IPS-15b (cell line): ENCODE data around the gene TMEM63B.

Experiments
- H3K27me3 ChIP-seq: one replicate; pipeline ENCODE4 v1.6.1; 2013; ENCODE audit warnings: low read length; ENCODE audit not compliant: control insufficient read depth, insufficient read depth
- H3K36me3 ChIP-seq: one replicate; pipeline ENCODE4 v1.6.1; 2013; ENCODE audit warnings: low read length; ENCODE audit not compliant: control insufficient read depth, insufficient read depth
- H3K4me1 ChIP-seq: one replicate; pipeline ENCODE4 v1.6.1; 2013; ENCODE audit warnings: mild to moderate bottlenecking, low read length; ENCODE audit not compliant: control insufficient read depth, insufficient read depth
- H3K4me3 ChIP-seq: one replicate; pipeline ENCODE4 v1.5.1; 2013; ENCODE audit warnings: low read depth, low read length
- H3K9ac ChIP-seq: one replicate; pipeline ENCODE4 v1.6.1; 2013; ENCODE audit warnings: low read depth, mild to moderate bottlenecking, low read length
- H3K9me3 ChIP-seq: one replicate; pipeline ENCODE4 v1.6.1; 2013; ENCODE audit warnings: mild to moderate bottlenecking, low read length; ENCODE audit not compliant: control insufficient read depth, insufficient read depth

TMEM63B gene

DNA sequence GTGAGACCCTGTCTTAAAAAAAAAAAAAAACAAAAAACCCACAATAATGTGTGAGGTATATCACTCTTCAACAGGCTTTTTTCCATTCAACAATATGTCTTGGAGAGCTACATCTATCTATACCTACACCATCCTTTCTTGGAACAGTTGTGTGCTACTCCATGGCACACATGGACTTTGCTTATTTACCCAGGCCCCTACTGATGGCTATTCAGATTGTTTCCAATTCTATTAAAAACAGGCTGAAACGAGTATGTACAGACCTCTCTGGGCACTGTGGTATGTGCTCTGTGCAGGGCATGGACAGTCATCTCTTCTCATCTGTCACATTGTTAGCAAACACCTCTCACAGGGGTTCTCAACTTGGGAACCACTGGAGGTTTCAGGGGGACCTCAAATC is 28.2 kb upstream of the TMEM63B start:
- Histone ChIP-seq H3K4me3 (no peak overlapping the region), H3K9ac (no peak overlapping the region), H3K9me3 (no peaks in the 10 kb centered on the region), H3K36me3 (peaks cover 16% of the 10 kb centered on the region), H3K4me1 (no peaks in the 10 kb centered on the region), H3K27me3 (no peaks in the 10 kb centered on the region)

DNA sequence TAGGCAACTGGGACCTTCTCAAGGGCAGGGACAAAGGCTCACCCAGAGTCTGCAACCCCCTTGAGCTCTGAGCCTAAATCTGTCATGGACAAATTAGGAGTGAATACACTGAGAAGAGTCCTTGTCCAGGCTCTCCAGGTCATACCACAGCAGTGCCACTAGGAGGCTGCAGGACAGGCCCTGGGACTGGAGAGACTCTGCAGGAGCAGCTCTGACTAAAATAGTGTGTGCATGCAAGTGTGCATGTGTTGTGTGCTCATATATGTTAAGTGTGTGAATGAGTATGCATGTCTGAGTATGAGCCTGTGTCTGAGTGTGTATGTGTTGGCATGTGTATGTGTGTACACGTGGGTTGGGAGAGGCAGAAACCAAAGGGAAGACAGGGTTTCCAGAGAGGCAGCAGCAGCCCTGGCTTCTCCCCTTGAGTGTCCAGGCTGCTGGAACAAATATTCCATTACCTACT is 27.2 kb upstream of the TMEM63B start:
- no peak overlapping the region for H3K9ac ChIP-seq
- H3K4me3 ChIP-seq: no peak overlapping the region

DNA sequence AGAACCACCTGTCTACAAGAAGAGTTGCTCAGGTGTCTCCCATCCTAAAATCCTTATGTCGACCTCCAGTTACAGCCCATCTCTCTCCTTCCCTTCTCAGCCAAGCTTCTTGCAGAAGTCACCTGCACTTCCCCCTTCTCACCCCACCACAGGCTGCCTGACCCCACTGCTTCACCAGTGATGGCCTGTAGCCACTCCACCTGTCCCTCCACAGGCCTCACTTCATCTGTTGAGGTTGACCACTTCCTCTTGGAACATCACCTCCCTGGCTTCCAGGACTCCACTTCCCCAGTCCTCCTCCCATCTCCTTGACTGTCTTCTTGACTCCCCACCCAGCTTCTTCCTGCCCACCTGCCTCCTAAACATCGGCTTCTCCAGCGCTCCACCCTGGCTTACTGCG is 25.5 kb upstream of the TMEM63B start:
- H3K4me1 ChIP-seq: no peaks in the 10 kb centered on the region
- H3K4me3 ChIP-seq: no peak overlapping the region
- peaks cover 29% of the 10 kb centered on the region for H3K36me3 ChIP-seq
- no peak overlapping the region for H3K9ac ChIP-seq
- no peaks in the 10 kb centered on the region for H3K9me3 ChIP-seq
- H3K27me3 ChIP-seq: no peaks in the 10 kb centered on the region

More for the DNA sequence above, 27.2 kb upstream of the TMEM63B start:
- Histone ChIP-seq H3K36me3 (peaks cover 25% of the 10 kb centered on the region), H3K9me3 (no peaks in the 10 kb centered on the region), H3K4me1 (no peaks in the 10 kb centered on the region), H3K27me3 (no peaks in the 10 kb centered on the region)

DNA sequence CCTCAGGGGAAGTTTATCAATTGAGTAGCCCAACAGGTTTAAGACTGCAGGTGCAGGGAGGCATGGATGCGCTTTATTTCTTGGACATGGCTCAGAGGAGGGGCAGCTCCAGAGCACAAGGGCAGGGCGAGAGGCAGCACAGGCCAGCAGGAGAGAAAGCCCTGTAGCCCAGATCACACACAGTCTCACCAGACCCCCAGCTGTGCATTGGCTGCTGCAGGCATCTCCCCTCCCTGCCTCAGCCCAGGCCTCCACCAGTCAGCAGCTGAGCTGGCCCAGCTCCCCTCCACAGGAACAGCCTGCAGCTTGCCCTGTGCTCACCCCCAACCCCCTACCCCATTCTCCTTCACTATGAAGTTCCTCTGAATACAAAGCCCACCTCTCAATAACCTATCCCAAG is 24.8 kb upstream of the TMEM63B start:
- Histone ChIP-seq H3K27me3 (no peaks in the 10 kb centered on the region), H3K4me3 (no peak overlapping the region), H3K36me3 (peaks cover 29% of the 10 kb centered on the region), H3K4me1 (no peaks in the 10 kb centered on the region), H3K9ac (no peak overlapping the region), H3K9me3 (no peaks in the 10 kb centered on the region)

DNA sequence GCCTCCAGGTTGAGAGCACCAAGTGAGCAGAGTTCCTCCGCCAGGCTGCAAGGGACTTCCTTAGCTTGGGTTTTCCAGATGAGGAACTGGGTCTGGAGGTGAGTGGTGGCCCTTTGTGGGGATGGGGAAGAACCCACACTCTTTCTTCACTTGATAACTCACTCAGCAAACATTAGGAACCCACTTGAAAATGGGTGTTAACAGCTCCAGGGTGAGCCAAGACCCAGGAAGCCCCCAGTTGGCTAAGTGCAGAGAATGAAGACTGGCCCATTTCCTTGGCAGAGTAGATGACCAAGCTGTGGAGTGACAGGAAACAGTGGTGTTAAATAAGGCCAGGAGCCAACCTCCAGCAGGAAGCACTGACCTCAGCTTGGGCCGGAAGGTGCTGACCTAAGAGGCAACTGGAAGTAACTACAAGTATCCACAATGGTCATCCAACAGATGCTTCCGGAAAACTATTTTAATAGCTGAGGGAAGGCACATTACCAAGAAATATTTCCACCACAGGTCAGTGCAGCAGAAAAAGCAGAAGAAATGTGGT is 22.8 kb upstream of the TMEM63B start:
- Histone ChIP-seq H3K36me3 (peaks cover 36% of the 10 kb centered on the region), H3K9me3 (no peaks in the 10 kb centered on the region), H3K4me3 (no peak overlapping the region), H3K9ac (no peak overlapping the region), H3K4me1 (no peaks in the 10 kb centered on the region), H3K27me3 (no peaks in the 10 kb centered on the region)

DNA sequence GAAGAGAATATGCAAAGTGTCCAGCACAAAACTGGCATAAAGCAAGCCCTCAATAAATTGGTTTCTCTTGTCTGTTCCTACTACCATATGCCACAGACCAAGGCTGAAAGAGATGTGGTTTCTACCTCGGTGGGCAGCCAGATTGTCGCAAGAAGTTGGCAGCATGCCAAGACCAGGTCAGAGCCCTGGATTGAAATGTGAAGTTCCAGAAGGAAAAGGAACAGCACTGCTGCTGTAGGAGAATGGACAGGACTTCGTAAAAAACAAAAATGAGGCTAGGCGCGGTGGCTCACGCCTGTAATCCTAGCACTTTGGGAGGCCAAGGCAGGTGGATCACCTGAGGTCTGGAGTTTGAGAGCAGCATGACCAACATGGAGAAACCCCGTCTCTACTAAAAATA is 22.2 kb upstream of the TMEM63B start:
- no peaks in the 10 kb centered on the region for H3K9me3 ChIP-seq
- no peaks in the 10 kb centered on the region for H3K4me1 ChIP-seq
- H3K27me3 ChIP-seq: no peaks in the 10 kb centered on the region
- H3K4me3 ChIP-seq: no peak overlapping the region
- H3K9ac ChIP-seq: no peak overlapping the region
- peaks cover 37% of the 10 kb centered on the region for H3K36me3 ChIP-seq

DNA sequence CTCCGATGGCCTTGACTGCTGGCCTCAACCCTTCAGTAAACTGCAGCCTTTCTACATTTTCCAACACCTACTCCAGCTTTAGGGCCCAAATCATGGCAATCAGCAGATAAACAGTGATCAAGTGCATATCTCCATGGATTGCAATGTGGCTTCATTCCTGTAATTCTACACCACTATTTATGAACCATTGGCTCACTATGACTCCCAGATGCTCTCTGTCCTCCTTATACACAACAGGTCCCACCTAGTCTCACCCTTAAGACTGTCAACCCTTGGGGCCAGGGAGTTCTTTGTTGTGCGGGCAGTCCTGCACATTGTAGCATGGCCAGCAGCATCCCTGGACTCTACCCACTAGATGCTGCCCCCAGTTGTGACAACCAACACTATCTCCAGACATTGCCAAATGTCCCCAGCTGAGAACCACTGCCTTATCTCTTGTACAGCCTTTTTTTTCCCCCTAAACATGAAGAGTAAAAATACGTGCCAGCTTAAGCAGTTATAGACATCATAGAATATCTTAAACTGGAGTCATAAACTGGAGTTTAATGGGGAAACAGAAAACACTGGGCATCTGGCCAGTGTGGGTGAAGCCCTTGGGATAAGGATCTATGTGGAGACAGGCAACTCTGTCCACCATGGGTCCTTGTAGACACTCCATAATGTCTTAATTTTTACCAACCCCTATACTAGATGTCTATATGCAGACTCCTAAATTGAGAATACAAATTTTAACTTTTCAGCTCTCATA is 21.2 kb upstream of the TMEM63B start:
- H3K9me3 ChIP-seq: no peaks in the 10 kb centered on the region
- H3K4me3 ChIP-seq: no peak overlapping the region
- H3K4me1 ChIP-seq: no peaks in the 10 kb centered on the region
- peaks cover 42% of the 10 kb centered on the region for H3K36me3 ChIP-seq
- no peaks in the 10 kb centered on the region for H3K27me3 ChIP-seq
- no peak overlapping the region for H3K9ac ChIP-seq

DNA sequence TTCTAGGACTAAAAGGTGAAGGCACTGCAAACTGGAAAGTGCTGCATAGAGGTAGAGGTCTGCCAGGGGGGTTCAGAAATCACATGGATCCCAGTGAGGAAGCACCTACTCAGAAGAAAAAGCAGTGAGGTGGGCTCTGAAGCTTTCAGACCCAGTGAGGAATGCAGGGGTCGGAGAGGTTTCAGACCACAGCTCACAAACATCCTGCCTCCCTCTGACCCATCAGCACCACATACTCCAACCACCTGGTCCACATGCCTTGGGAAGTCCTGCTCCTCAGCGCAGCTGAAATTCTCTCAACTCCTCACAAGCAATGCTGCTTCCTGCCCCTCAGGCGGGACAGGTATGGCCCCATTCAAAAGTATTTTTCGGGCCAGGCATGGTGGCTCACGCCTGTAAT is 20.3 kb upstream of the TMEM63B start:
- no peak overlapping the region for H3K9ac ChIP-seq
- no peaks in the 10 kb centered on the region for H3K9me3 ChIP-seq
- no peak overlapping the region for H3K4me3 ChIP-seq
- H3K4me1 ChIP-seq: no peaks in the 10 kb centered on the region
- H3K27me3 ChIP-seq: no peaks in the 10 kb centered on the region
- peaks cover 38% of the 10 kb centered on the region for H3K36me3 ChIP-seq

DNA sequence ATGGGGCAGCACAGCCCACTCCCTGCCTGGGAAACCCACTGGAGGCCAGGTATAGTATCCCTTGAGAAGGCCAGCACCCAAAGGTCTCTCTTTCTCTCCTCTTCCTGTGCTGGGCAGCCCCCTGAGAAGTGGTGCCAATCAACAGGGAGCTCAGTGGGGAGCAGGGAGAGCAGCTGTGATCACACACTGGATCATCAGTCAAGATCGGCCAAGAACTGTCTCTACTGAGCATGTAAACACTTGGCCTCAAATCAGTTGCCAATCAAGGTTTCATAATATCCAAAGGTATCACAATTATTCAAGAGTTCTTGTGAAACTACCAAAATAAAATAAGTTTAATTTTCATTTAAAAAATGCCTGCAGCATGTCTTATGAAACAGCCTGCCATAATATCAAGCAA is 18.9 kb upstream of the TMEM63B start:
- no peaks in the 10 kb centered on the region for H3K4me1 ChIP-seq
- H3K9ac ChIP-seq: no peak overlapping the region
- H3K27me3 ChIP-seq: no peaks in the 10 kb centered on the region
- no peak overlapping the region for H3K4me3 ChIP-seq
- no peaks in the 10 kb centered on the region for H3K9me3 ChIP-seq
- peaks cover 39% of the 10 kb centered on the region for H3K36me3 ChIP-seq

DNA sequence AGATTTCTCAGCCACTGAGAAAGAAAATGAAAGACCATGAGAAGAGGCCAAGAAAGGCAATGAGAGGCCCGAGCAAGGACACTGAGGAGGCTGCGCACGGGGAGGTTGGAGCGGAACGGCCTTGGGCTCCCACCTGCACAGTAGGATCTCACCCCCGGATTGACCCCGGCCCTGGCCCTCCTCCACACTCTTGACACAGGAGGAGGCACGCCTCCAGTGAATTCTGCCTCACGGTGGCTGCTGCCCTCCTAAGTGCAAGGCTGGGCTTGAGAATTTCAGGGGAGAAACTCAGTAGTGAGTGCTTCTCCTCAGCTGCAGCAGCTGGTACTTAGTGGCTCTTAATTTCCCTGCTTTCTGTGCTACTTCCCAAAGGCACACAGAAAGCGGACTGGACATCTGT is 18.1 kb upstream of the TMEM63B start:
- Histone ChIP-seq H3K27me3 (no peaks in the 10 kb centered on the region), H3K36me3 (peaks cover 36% of the 10 kb centered on the region), H3K4me3 (no peak overlapping the region), H3K9me3 (no peaks in the 10 kb centered on the region), H3K4me1 (no peaks in the 10 kb centered on the region), H3K9ac (no peak overlapping the region)

DNA sequence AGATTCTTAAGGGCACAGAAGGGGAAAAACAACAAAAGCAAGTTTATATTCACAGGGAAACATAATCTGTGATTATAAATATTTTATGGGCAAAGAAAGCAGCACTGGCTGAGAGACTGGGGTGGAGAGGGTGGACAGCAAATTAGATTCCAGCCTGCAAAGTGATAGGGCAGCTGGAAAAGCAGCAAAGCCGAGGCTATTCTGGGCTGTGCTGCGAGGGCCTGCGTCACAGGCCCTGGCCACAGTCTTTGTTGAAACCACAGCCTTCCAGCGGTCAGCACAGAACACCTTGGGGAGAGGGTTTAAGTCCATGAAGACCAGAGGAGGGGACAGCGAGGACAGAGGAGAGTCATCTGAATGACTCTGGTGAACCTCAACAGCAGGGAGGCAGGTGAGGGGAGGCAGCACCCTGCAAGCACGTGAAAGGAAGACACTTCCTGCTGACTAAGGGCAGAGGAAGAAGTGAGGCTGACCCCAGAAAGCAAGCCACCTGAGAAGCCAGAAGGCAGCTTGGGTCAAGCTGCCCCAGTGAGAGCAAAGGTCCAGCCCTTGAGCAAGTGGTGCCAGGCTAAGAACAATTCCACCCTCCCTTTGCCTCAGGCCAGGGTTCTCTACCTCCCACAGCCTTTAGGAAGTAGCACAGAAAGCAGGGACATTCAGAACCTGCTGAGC is 17.2 kb upstream of the TMEM63B start:
- H3K27me3 ChIP-seq: no peaks in the 10 kb centered on the region
- H3K4me1 ChIP-seq: no peaks in the 10 kb centered on the region
- H3K36me3 ChIP-seq: peaks cover 27% of the 10 kb centered on the region
- H3K4me3 ChIP-seq: no peak overlapping the region
- no peak overlapping the region for H3K9ac ChIP-seq
- H3K9me3 ChIP-seq: no peaks in the 10 kb centered on the region

DNA sequence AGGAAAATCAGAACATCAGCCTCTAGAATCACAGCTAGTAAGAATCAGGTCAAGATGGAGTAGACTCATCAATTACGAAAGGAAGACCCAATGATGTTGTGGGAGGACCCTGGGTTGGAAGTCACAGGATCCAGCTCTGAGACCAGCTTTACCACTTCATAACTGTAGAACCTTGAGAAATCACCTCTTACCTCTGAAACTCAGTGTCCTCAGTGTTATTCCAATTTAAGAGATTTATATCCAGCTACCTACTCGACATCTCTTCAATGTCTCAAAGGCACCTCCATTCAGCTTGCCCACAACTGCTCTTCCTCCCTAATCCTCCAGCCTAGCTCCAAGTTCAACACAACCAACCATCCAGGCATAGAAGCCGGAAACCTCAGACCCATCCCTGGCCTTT is 16.4 kb upstream of the TMEM63B start:
- Histone ChIP-seq H3K36me3 (peaks cover 27% of the 10 kb centered on the region), H3K4me1 (no peaks in the 10 kb centered on the region), H3K9ac (no peak overlapping the region), H3K9me3 (no peaks in the 10 kb centered on the region), H3K27me3 (no peaks in the 10 kb centered on the region), H3K4me3 (no peak overlapping the region)
